ENCODE results near the gene OR1F1. TPM values are rescaled to one million over a fixed set of nuclear protein-coding genes. Genes with fewer than 3 reads are reported as not detected.
A peak's percentile ranks its signal among the peaks of the same experiment; 100 is the strongest.

Gene OR1F1
- total and polyA plus RNA-seq, 9 of the 15 experiments (the other 6 are each of a cell fraction or from before 2014, with no cell fraction given), result 0.15 to 0.61 (median 0.35) TPM; not detected in 3

GRCh38 chr16:3165111-3165822 lies 22.7 kb upstream of the OR1F1 start:
- H3K9me1 ChIP-seq (ENCODE audit: control insufficient read depth, insufficient read depth, low read length), result no peaks in the 10 kb centered on the region
- H3K4me2 ChIP-seq (ENCODE audit: insufficient read depth, low read length), result peak overlapping the region; percentile 72
- in situ Hi-C loops (cut with MboI) (no loop called here), intact Hi-C loops (cut with micrococcal nuclease) (no loop called here)
- H3K79me2 ChIP-seq (ENCODE audit: control insufficient read depth, insufficient read depth, low read length), result no peaks in the 10 kb centered on the region
- peak overlapping the region; percentile 55; the same call in 1 of the 3 replicates for H3K27ac ChIP-seq (ENCODE audit: extremely low read depth, low read depth, low read length)
- no peak overlapping the region for H3K4me3 ChIP-seq
- H3K4me1 ChIP-seq (replicated peaks in 1 of 2; ENCODE audit: control insufficient read depth in 2 of 2, insufficient read depth in 2 of 2, low read length in 2 of 2), result peaks cover 18 to 37% of the 10 kb centered on the region in 2 experiments; a peak in 4 of 5 replicates
- 57% methylated on average over 7 of the region's 12 CpGs for WGBS (ENCODE audit: insufficient coverage, low coverage, missing lambda C conversion rate)
- ChIA-PET POLR2A (interaction anchor here (1.6 kb wide), 1 partner anchor 101 kb away, joined by 7 read pairs; no protein-coding TSS in a partner anchor), CTCF (ENCODE audit: low intra/inter-chr PET ratio) (interaction anchor here (0.6 to 1.5 kb wide), 2 partner anchors 106 to 182 kb away, joined by 6 read pairs; no protein-coding TSS in a partner anchor)
- peak overlapping the region; percentile 19 to 33; a peak in 1 of 4 replicates for H3K9ac ChIP-seq (ENCODE audit: insufficient read depth in 1 of 2, low read depth in 2 of 2, low read length in 2 of 2)
- TF ChIP-seq NCOA1 (IDR thresholded peaks at IDR 0.05; ENCODE audit: low read depth) (no peak), ZNF655 (CRISPR knock-in tag; IDR thresholded peaks at IDR 0.05) (no peak), RAD51 (IDR thresholded peaks at IDR 0.05; ENCODE audit: borderline replicate concordance, low read depth) (peak; percentile 54; the same call in 1 of the 2 replicates), HCFC1 (IDR thresholded peaks at IDR 0.05; ENCODE audit: low read depth, low read length) (no peak), USF2 (CRISPR knock-in tag; IDR thresholded peaks at IDR 0.05) (peak; percentile 37; the same call in 1 of the 2 replicates), ZNF140 (CRISPR knock-in tag; IDR thresholded peaks at IDR 0.05) (no peak), USF1 (CRISPR knock-in tag; IDR thresholded peaks at IDR 0.05) (peak; percentile 40; the same call in 1 of the 2 replicates), EP400 (IDR thresholded peaks at IDR 0.05) (no peak), CTCFL (IDR thresholded peaks at IDR 0.05; ENCODE audit: borderline replicate concordance, insufficient read depth, low read depth, low read length, poor library complexity, severe bottlenecking) (no peak)
- DNase-seq (ENCODE audit: extremely low read depth in 1 of 4, low spot score in 3 of 4) (no peak), ATAC-seq (no peak), FAIRE-seq (no peak)
- no peaks in the 10 kb centered on the region; a peak in 1 of 5 replicates for H3K27me3 ChIP-seq (ENCODE audit: control insufficient read depth in 2 of 2, insufficient read depth in 2 of 2, low read length in 2 of 2)
- BruUV-seq (replicated peaks), result no TSS peak
- no peaks in the 10 kb centered on the region for H3K36me3 ChIP-seq (ENCODE audit: control insufficient read depth, insufficient read depth, low read length)
- peak overlapping the region; percentile 98 for H2AFZ ChIP-seq (ENCODE audit: low read depth, low read length)
- no peaks in the 10 kb centered on the region for H3K9me3 ChIP-seq (replicated peaks; ENCODE audit: control insufficient read depth, insufficient read depth, low read depth, low read length)
- no peaks in the 10 kb centered on the region for H4K20me1 ChIP-seq (replicated peaks; ENCODE audit: control insufficient read depth, insufficient read depth, low read length)
